ENCODE results near the gene MANF. TPM values are rescaled to one million over a fixed set of nuclear protein-coding genes. Genes with fewer than 3 reads are reported as not detected.

MANF gene
- total RNA-seq, 4 donors from 2014 or later, result 16.2 to 34.6 (median 24.9) TPM

DNA sequence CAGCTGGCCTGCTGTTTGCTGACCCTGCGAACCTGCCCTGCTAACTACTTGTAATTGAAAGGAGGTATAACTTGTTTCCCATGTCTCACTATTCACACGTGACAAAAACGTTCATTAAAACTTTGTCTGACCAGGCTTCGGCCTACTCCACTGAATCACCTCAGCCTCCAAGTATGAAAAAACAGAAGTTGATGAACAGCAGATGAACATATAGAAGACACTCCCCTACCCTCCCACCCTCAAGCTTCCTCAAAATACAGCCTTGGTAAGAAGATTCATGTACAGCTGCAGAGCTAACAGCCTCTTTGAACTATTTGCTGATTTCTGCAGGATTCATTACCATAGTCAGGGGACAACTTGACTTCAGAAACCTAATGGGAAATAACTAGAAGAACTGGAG lies 16.6 kb downstream of the MANF start:
- intact Hi-C loops (cut with DNase I), result no loop called here
- H3K36me3 ChIP-seq, result peaks cover 15 to 83% (median 58%) of the 10 kb centered on the region in 4 donors

DNA sequence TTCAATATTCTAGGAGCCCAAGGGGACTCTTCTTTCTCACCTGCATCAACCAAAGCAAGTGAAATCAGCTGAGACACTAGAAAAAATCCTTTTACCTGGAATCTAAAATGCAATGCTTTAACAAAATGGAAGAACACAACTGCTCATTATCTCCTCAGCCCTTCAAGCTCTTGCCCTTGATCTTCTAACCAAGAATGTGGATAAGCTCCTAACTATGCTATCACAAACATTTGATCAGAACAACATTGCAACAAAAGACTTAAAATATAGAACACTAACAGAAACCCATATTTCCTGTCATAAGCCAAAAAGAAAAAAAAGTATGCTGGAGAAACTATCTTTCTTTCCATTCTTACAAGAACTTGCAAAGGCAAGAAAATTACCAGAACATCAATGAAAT lies 18.6 kb downstream of the MANF start:
- Histone ChIP-seq H3K27ac (replicated peaks in 1 of 4) (no peak overlapping the region), H3K36me3 (peaks cover 20 to 66% (median 43%) of the 10 kb centered on the region in 4 donors), H3K4me1 (peaks cover 0 to 3% (median 0%) of the 10 kb centered on the region in 4 donors), H3K4me3 (no peak overlapping the region), H3K9me3 (no peaks in the 10 kb centered on the region), H3K27me3 (no peaks in the 10 kb centered on the region)
- intact Hi-C loops (cut with DNase I), result no loop called here
- DNase-seq (ENCODE audit: extremely low spot score), result no peak
- TF ChIP-seq EP300 (IDR thresholded peaks at IDR 0.05) (no peak), POLR2AphosphoS5 (IDR thresholded peaks at IDR 0.05) (no peak), POLR2A (IDR thresholded peaks at IDR 0.05; ENCODE audit: low read depth) (no peak)
- TF ChIP-seq, protein P1, sequence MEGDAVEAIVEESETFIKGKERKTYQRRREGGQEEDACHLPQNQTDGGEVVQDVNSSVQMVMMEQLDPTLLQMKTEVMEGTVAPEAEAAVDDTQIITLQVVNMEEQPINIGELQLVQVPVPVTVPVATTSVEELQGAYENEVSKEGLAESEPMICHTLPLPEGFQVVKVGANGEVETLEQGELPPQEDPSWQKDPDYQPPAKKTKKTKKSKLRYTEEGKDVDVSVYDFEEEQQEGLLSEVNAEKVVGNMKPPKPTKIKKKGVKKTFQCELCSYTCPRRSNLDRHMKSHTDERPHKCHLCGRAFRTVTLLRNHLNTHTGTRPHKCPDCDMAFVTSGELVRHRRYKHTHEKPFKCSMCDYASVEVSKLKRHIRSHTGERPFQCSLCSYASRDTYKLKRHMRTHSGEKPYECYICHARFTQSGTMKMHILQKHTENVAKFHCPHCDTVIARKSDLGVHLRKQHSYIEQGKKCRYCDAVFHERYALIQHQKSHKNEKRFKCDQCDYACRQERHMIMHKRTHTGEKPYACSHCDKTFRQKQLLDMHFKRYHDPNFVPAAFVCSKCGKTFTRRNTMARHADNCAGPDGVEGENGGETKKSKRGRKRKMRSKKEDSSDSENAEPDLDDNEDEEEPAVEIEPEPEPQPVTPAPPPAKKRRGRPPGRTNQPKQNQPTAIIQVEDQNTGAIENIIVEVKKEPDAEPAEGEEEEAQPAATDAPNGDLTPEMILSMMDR (IDR thresholded peaks at IDR 0.05), result no peak

More for the DNA sequence above, 16.6 kb downstream of the MANF start:
- TF ChIP-seq EP300 (IDR thresholded peaks at IDR 0.05), result no peak
- TF ChIP-seq, protein P1 (IDR thresholded peaks at IDR 0.05), result no peak
- TF ChIP-seq POLR2AphosphoS5 (IDR thresholded peaks at IDR 0.05), result no peak
- no peak for TF ChIP-seq POLR2A (IDR thresholded peaks at IDR 0.05; ENCODE audit: low read depth)
- Histone ChIP-seq H3K4me1 (peaks cover 4 to 11% (median 5%) of the 10 kb centered on the region in 4 donors), H3K4me3 (no peak overlapping the region), H3K9me3 (no peaks in the 10 kb centered on the region), H3K27ac (replicated peaks in 1 of 4) (no peak overlapping the region), H3K27me3 (no peaks in the 10 kb centered on the region)
- DNase-seq (ENCODE audit: extremely low spot score), result no peak
- 87% methylated on average over 4 of the region's 4 CpGs for WGBS

DNA sequence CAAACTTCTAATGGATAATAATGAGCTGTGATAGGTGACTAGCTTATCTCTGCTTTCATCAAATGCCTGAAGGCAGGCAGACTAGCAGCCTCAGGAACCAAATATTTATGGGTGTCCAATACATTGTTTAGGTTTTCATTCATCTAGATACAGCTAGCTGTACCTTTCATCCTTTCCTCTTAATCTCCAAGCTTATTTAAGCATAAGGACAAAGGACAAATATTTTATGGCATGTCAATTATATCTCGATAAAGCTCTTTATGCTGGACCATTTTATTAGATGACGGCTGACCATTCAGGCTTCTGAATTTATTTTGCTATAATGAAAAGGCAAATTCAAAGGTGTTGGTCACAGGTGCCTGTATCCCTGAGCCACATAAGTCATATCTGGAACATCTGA lies 22.9 kb downstream of the MANF start:
- 87% methylated on average over 2 of the region's 2 CpGs for WGBS

DNA sequence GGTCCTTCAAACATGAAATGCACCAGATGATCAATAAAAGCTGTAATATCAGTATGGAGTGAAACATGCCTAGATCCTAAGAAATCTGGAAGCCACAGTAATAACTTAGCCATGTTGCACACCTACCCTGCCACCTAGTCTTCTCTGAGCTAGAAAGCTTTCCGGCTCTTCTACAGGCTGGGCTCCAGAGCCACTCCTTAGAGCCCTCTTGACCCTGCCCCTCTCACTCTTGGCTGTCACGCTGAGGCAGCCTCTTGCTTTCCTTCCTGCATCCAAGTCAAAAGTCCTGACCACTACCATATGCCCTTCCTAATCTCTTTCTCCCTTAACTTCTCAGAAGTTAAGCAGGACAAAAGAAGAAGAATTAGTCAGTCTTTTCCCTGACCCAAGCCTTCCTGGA lies 23.7 kb downstream of the MANF start:
- 75% methylated on average over 2 of the region's 2 CpGs for WGBS
- intact Hi-C loops (cut with DNase I), result no loop called here
- Histone ChIP-seq H3K27ac (replicated peaks in 1 of 4) (no peak overlapping the region), H3K36me3 (peaks cover 47 to 67% (median 48%) of the 10 kb centered on the region in 4 donors), H3K9me3 (no peaks in the 10 kb centered on the region), H3K27me3 (no peaks in the 10 kb centered on the region), H3K4me1 (no peaks in the 10 kb centered on the region), H3K4me3 (no peak overlapping the region)
- TF ChIP-seq POLR2A (IDR thresholded peaks at IDR 0.05; ENCODE audit: low read depth) (no peak), POLR2AphosphoS5 (IDR thresholded peaks at IDR 0.05) (no peak), EP300 (IDR thresholded peaks at IDR 0.05) (no peak)
- TF ChIP-seq, protein P1 (IDR thresholded peaks at IDR 0.05), result no peak
- no peak for DNase-seq (ENCODE audit: extremely low spot score)

More for the DNA sequence above, 22.9 kb downstream of the MANF start:
- DNase-seq (ENCODE audit: extremely low spot score), result no peak
- intact Hi-C loops (cut with DNase I), result no loop called here
- H3K27me3 ChIP-seq, result no peaks in the 10 kb centered on the region
- no peaks in the 10 kb centered on the region for H3K4me1 ChIP-seq
- peaks cover 45 to 67% (median 48%) of the 10 kb centered on the region in 4 donors for H3K36me3 ChIP-seq
- H3K9me3 ChIP-seq, result no peaks in the 10 kb centered on the region
- H3K4me3 ChIP-seq, result no peak overlapping the region
- no peak overlapping the region for H3K27ac ChIP-seq (replicated peaks in 1 of 4)
- TF ChIP-seq, protein P1 (IDR thresholded peaks at IDR 0.05), result no peak
- TF ChIP-seq POLR2AphosphoS5 (IDR thresholded peaks at IDR 0.05), result no peak
- TF ChIP-seq EP300 (IDR thresholded peaks at IDR 0.05), result no peak
- no peak for TF ChIP-seq POLR2A (IDR thresholded peaks at IDR 0.05; ENCODE audit: low read depth)

DNA sequence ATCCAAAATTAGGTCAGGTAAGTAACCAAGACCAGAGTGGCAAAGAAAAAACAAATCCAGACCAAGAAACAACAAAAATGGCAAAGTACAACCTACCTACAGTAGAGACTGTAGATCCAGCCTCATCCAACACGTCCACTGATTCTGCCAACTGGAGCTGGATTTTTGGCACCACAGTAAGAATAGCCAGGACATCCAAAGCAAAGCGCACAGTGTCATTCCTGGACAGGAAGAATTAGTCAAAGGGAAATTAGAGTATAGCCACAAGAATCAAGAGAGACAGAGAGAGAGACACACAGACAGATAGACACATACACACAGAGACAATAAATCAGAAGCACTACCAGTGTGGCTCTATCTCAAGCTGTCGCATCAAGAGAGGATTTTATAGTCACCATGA lies 37.1 kb downstream of the MANF start:
- WGBS, result 89% methylated on average over 3 of the region's 3 CpGs
- H3K9me3 ChIP-seq, result no peaks in the 10 kb centered on the region
- intact Hi-C loops (cut with DNase I), result no loop called here
- TF ChIP-seq POLR2A (IDR thresholded peaks at IDR 0.05; ENCODE audit: low read depth) (no peak), EP300 (IDR thresholded peaks at IDR 0.05) (no peak), POLR2AphosphoS5 (IDR thresholded peaks at IDR 0.05) (no peak)
- H3K4me1 ChIP-seq, result no peaks in the 10 kb centered on the region
- H3K27ac ChIP-seq (replicated peaks in 1 of 4), result no peak overlapping the region
- no peak overlapping the region for H3K4me3 ChIP-seq
- no peaks in the 10 kb centered on the region for H3K27me3 ChIP-seq
- H3K36me3 ChIP-seq, result peaks cover 37 to 85% (median 62%) of the 10 kb centered on the region in 4 donors
- DNase-seq (ENCODE audit: extremely low spot score), result no peak
